ENCODE data around the gene F3.

The F3 gene

DNA sequence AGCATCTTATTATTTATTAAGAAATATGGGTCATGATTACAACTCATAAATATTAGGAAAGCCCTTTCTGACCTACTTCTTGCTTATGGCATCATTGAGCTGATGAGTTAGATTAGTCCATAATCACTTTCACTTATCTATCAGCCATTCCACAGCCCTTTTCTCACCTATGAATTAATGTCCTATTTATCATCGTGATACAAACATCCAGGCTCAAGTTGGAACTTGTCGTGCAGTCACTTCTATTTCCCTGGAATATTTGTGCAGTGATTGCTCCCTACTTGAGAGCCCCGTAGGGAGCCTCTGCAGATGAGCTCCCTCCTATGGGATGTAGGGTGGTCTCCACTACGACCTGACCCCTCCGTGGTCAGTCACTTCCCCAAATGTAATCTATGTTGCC, 8.1 kb upstream of the F3 start:
- Histone ChIP-seq H3K4me3 (ENCODE audit: low read length) (no peak overlapping the region), H3K9ac (ENCODE audit: low read length) (no peak overlapping the region), H3K27me3 (ENCODE audit: control insufficient read depth, insufficient read depth, low read length) (no peaks in the 10 kb centered on the region), H3K36me3 (ENCODE audit: control insufficient read depth, insufficient read depth, low read length) (no peaks in the 10 kb centered on the region), H3K4me1 (ENCODE audit: control insufficient read depth, insufficient read depth, low read length) (no peaks in the 10 kb centered on the region), H3K27ac (ENCODE audit: low read depth, low read length) (no peak overlapping the region)

DNA sequence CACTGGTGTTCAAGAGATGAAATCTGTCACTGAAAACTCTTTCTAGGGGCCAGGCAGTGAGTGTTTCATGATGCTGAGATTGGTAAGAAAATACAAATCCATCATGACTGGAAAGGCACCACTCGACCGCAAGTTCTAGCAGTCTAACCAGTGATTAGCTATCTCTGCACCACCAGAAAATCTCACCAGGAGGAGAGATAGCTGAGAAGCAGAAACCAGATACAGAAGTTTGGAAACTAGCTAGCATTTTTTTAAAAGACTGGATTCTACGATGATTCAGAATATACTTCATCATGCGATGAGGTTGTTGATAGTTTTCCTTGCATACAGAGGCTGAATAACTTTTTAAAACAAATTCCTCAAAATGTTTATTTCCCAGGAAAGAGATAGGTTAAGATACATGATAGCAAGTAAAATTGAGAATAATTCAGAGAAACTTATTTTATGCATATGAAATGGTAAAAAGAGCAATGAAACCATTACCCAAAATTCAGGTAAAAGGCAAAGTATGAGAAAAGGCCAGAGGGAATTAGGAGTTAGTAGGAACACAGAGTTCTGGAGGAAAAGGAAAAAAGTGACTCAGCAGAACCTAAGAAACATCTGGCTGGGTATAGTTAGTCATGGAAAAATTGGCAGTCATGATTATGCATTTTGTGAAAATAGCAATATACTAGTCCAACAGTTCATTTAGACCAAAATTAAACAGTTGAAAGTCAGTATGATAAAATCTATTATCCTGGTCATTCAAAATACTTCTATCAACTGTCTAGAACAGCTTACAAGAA, 3.3 kb upstream of the F3 start:
- Histone ChIP-seq H3K27ac (ENCODE audit: low read depth, low read length) (no peak overlapping the region), H3K4me1 (ENCODE audit: control insufficient read depth, insufficient read depth, low read length) (peaks cover 2% of the 10 kb centered on the region), H3K27me3 (ENCODE audit: control insufficient read depth, insufficient read depth, low read length) (no peaks in the 10 kb centered on the region), H3K36me3 (ENCODE audit: control insufficient read depth, insufficient read depth, low read length) (no peaks in the 10 kb centered on the region), H3K4me3 (ENCODE audit: low read length) (no peak overlapping the region), H3K9ac (ENCODE audit: low read length) (no peak overlapping the region)

DNA sequence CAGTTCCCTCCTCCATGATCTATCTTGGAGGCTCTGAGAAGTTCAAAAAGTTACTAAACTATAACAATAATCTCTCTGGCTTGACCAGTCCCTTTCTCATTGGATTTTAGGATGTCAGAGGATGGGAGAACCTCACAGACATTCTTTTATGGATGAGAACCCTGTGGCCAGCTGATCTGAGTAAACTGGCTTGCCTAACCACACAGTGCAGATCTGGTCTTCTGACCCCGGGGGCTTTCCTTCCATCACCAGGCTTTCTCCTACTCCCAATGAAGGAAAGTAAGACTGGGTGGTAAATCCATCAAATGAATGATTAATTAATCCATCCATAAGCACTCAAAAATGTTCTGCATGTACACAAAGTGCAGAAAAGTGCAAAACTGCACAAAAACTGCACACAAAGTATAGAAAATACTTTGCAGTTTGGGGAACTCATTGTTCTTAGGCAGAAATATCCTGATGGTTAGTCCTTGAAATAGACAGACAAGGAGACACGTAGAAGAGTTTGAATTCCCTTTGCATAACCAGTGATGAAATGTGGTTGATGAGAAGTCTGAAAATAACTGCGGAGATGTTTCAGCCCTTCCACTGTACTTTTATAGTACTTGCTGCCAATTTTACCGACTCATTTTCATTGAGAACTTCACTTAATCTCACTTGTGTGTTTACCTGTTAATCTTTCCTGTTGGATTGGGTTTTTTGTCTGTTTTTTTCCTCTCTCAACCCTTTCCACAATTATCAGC, 2.5 kb upstream of the F3 start:
- no peak overlapping the region for H3K4me3 ChIP-seq (ENCODE audit: low read length)
- H3K27ac ChIP-seq (ENCODE audit: low read depth, low read length): no peak overlapping the region
- H3K36me3 ChIP-seq (ENCODE audit: control insufficient read depth, insufficient read depth, low read length): no peaks in the 10 kb centered on the region
- no peaks in the 10 kb centered on the region for H3K27me3 ChIP-seq (ENCODE audit: control insufficient read depth, insufficient read depth, low read length)
- H3K9ac ChIP-seq (ENCODE audit: low read length): no peak overlapping the region
- H3K4me1 ChIP-seq (ENCODE audit: control insufficient read depth, insufficient read depth, low read length): peaks cover 2% of the 10 kb centered on the region

DNA sequence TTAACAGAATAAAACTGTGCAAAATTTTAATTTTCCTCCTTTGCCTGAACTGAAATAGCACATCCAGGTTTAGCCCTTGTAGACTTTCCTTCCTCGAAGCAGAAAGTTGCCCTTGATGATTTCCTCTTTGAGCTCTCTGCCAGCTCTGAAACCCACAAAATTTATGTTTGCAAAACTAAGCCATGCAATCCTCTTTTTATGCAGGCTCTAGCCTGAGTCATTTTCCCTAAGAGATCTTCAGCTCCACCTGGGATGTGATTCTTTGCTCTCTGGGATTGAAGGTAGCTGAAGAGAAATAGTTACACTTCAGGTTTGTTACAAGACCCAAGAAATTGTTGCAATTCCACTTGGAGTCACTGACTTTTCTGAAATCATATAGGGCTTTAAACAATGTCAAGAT, 1.4 kb upstream of the F3 start:
- no peaks in the 10 kb centered on the region for H3K27me3 ChIP-seq (ENCODE audit: control insufficient read depth, insufficient read depth, low read length)
- no peak overlapping the region for H3K4me3 ChIP-seq (ENCODE audit: low read length)
- H3K36me3 ChIP-seq (ENCODE audit: control insufficient read depth, insufficient read depth, low read length): no peaks in the 10 kb centered on the region
- H3K4me1 ChIP-seq (ENCODE audit: control insufficient read depth, insufficient read depth, low read length): peaks cover 2% of the 10 kb centered on the region
- H3K9ac ChIP-seq (ENCODE audit: low read length): no peak overlapping the region
- no peak overlapping the region for H3K27ac ChIP-seq (ENCODE audit: low read depth, low read length)

DNA sequence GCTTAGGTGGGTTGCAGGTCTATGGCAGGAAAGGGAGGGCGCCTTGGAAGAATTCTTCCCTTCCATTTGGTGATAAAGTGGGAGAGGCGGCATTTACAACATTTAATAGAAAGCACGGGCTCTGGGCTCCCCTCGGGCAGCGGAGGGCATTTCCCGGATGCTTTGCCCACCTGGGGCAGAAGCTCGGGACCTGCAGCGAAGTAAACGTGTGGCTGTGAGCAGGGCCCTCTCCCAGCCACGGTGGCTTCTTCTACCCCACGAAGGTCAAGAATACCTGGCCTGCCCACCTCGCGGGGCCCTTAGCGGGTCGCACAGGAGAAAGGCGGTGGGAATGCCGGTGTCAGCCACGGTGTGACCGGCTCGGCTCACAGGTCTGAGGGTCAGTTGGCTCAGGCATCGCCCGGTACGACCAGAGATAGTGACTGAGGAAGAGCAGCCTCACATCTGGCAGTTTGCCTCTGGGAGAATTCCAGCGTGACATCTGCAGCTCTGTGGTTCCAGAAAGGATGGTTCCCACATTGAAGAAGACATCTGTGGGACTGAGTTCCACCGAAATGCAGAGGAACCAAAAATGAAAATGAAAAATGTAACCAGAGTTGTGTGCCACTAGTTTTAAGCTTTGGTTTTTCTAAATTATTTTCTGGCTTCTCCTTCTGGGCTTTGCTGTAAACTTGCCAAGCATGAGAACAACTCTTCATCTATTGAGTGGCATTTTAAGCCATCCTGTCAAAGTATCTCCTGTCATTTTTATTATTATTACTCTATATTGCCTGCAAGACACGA, 720 bp upstream of the F3 start:
- peaks cover 2% of the 10 kb centered on the region for H3K4me1 ChIP-seq (ENCODE audit: control insufficient read depth, insufficient read depth, low read length)
- no peaks in the 10 kb centered on the region for H3K27me3 ChIP-seq (ENCODE audit: control insufficient read depth, insufficient read depth, low read length)
- H3K4me3 ChIP-seq (ENCODE audit: low read length): peak overlapping the region; percentile 78
- H3K36me3 ChIP-seq (ENCODE audit: control insufficient read depth, insufficient read depth, low read length): no peaks in the 10 kb centered on the region
- peak overlapping the region; percentile 26 for H3K9ac ChIP-seq (ENCODE audit: low read length)
- H3K27ac ChIP-seq (ENCODE audit: low read depth, low read length): peak overlapping the region; percentile 67

DNA sequence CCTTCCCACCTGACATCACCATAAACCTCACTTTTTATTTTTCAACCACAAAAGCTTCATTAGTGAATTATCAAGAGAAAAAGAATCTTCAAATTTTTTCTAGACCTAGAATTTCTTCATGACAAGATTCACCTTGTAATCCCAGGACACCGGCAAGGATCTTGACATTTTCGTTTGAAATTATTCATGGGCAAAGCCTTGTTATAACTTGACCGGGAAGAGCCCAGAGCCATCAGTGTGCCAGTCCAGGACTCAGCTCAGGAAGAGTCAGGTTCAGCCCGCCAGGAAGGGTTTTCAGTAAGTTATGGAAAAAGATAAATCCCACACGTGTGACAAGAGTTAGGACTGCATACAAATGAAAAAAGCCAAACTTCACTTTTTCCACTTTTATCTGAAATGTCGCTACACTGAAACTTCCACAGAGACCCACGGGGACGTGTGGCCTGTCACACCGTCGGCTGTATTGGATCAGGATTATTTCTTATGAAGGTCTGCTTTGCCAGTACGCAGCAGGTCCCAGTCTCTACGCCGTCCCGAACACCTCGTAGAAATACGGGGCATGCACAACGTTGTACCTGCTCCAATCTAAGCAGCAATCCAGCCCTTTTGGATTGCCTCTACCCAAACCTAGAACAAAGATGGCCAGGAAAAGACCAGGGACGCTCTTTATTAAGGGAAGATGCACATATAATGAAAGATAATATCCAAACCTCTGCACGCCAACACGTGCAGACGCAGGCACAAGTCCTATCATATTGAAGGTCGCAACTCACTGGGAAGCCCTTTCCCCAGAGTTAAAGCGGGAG, 916 bp downstream of the F3 start:
- Histone ChIP-seq H3K27ac (ENCODE audit: low read depth, low read length) (peak overlapping the region; percentile 67), H3K4me1 (ENCODE audit: control insufficient read depth, insufficient read depth, low read length) (peaks cover 2% of the 10 kb centered on the region), H3K36me3 (ENCODE audit: control insufficient read depth, insufficient read depth, low read length) (no peaks in the 10 kb centered on the region), H3K4me3 (ENCODE audit: low read length) (peak overlapping the region; percentile 78), H3K9ac (ENCODE audit: low read length) (no peak overlapping the region), H3K27me3 (ENCODE audit: control insufficient read depth, insufficient read depth, low read length) (no peaks in the 10 kb centered on the region)

DNA sequence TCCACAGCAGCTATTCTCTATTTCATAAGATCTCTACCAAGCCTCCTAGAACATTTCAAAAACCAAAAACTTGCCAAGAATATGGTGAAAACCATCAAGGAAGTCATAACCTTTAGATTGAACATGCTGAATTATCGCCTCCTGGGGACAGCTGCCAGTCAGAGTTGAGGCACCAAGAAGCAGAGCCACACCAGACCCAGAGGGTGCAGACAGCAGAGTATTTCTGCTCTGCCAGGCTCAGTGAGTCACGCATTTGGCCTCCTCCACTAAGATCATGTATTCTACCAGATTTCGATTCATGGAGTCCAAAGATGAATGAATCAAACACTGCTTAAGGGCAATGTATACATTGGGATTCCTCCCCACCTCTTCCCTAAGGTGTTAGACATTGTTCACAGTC, 2.1 kb downstream of the F3 start:
- Histone ChIP-seq H3K27me3 (ENCODE audit: control insufficient read depth, insufficient read depth, low read length) (no peaks in the 10 kb centered on the region), H3K36me3 (ENCODE audit: control insufficient read depth, insufficient read depth, low read length) (no peaks in the 10 kb centered on the region), H3K4me3 (ENCODE audit: low read length) (no peak overlapping the region), H3K4me1 (ENCODE audit: control insufficient read depth, insufficient read depth, low read length) (peaks cover 2% of the 10 kb centered on the region), H3K9ac (ENCODE audit: low read length) (no peak overlapping the region), H3K27ac (ENCODE audit: low read depth, low read length) (no peak overlapping the region)

DNA sequence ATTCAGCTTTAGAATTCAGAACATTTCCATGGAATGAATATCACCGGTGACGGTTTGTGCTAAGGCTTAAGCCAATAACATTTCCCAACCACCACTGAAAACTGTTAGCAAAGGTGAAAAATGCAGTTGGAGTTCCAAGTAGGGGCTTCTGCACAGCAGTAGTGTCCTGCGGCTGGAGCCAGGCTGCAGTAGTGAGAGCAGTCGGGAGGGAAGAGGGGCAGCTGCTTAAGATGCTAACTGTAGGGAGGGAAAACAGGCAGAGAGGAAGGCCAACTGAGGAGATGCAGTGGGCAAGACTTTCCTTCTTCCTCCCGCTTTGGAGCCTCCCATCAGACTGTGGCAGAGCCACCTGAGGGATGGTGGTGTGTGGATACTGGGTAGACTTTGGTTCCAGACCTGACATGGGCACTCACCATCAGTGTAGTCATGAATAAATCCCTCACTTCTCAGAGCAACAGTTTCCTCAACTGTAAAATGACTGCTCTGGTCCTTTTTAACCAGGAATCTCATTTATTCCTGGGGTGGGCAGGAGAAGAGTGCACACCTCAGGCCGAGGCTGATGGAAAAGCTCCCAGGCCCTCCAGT, 3.2 kb downstream of the F3 start:
- H3K4me3 ChIP-seq (ENCODE audit: low read length): peak overlapping the region; percentile 16
- H3K4me1 ChIP-seq (ENCODE audit: control insufficient read depth, insufficient read depth, low read length): peaks cover 2% of the 10 kb centered on the region
- H3K36me3 ChIP-seq (ENCODE audit: control insufficient read depth, insufficient read depth, low read length): no peaks in the 10 kb centered on the region
- no peak overlapping the region for H3K27ac ChIP-seq (ENCODE audit: low read depth, low read length)
- H3K27me3 ChIP-seq (ENCODE audit: control insufficient read depth, insufficient read depth, low read length): no peaks in the 10 kb centered on the region
- no peak overlapping the region for H3K9ac ChIP-seq (ENCODE audit: low read length)

DNA sequence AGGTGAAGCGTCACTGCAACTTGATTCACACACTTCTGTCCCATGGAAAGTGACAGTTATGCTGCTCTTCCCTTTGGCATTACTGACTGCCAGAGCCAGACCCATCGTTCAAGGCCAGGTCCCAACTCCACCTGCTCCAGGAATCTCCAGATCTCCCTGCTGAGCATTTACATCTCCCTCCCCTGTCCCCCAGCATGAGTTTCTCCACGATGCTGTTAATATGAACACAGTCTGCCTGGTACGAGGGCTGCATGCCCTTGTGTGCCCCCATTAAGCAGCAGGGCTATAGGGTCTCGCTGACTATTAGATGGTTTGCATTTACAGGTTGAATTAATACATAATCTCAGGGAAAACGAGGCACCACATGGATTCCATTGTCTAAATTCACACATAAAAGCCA, 4.3 kb downstream of the F3 start:
- no peak overlapping the region for H3K27ac ChIP-seq (ENCODE audit: low read depth, low read length)
- H3K9ac ChIP-seq (ENCODE audit: low read length): no peak overlapping the region
- no peak overlapping the region for H3K4me3 ChIP-seq (ENCODE audit: low read length)
- no peaks in the 10 kb centered on the region for H3K36me3 ChIP-seq (ENCODE audit: control insufficient read depth, insufficient read depth, low read length)
- H3K4me1 ChIP-seq (ENCODE audit: control insufficient read depth, insufficient read depth, low read length): peaks cover under 1% of the 10 kb centered on the region
- no peaks in the 10 kb centered on the region for H3K27me3 ChIP-seq (ENCODE audit: control insufficient read depth, insufficient read depth, low read length)

DNA sequence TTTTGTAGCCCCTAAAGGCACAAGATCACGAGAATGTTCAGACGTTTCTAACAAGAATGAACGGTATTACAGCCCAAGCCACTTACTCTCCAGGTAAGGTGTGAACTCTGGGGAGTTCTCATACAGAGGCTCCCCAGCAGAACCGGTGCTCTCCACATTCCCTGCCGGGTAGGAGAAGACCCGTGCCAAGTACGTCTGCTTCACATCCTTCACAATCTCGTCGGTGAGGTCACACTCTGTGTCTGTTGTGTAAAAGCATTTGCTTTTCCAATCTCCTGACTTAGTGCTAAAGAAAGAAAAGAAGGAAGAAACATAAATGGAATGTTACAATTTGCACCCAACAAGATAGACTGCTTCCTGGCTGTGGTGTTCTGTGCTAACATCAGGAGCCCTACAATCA, 5.7 kb downstream of the F3 start:
- H3K9ac ChIP-seq (ENCODE audit: low read length): no peak overlapping the region
- no peaks in the 10 kb centered on the region for H3K36me3 ChIP-seq (ENCODE audit: control insufficient read depth, insufficient read depth, low read length)
- H3K4me1 ChIP-seq (ENCODE audit: control insufficient read depth, insufficient read depth, low read length): no peaks in the 10 kb centered on the region
- H3K27me3 ChIP-seq (ENCODE audit: control insufficient read depth, insufficient read depth, low read length): no peaks in the 10 kb centered on the region
- no peak overlapping the region for H3K27ac ChIP-seq (ENCODE audit: low read depth, low read length)
- H3K4me3 ChIP-seq (ENCODE audit: low read length): no peak overlapping the region

DNA sequence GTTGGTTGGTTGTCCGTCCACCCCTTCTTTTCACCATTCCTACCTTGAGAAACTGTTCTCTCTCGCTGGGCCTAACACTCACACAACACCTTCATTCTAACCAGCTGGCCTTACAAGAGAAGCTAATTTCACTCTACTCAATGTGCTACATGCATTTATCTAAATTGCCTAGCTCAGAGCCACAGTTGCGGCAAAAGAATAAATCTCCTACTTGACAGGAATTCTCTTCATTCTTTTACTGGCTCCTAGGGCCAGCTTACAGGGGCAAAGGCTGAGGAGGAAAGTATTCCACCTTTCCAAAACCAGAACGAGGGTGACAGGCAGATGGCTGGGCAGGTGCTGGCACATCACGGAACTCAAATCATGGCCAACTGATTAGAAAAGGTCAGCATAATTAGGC, 6.5 kb downstream of the F3 start:
- H3K9ac ChIP-seq (ENCODE audit: low read length): no peak overlapping the region
- no peak overlapping the region for H3K27ac ChIP-seq (ENCODE audit: low read depth, low read length)
- no peak overlapping the region for H3K4me3 ChIP-seq (ENCODE audit: low read length)
- H3K27me3 ChIP-seq (ENCODE audit: control insufficient read depth, insufficient read depth, low read length): no peaks in the 10 kb centered on the region
- H3K36me3 ChIP-seq (ENCODE audit: control insufficient read depth, insufficient read depth, low read length): no peaks in the 10 kb centered on the region
- no peaks in the 10 kb centered on the region for H3K4me1 ChIP-seq (ENCODE audit: control insufficient read depth, insufficient read depth, low read length)

All from rectal smooth muscle tissue (tissue), 1 donor.